GM18519 (cell line): Measurements from ENCODE around the gene ABCB11.
A peak's percentile ranks its signal among the peaks of the same experiment; 100 is the strongest.
"Not testable (repeated sequence)": the region's sequence is repeated elsewhere in the genome, so short reads cannot be mapped to it uniquely, and the experiment has no call there.

Experiments
- ATAC-seq: cut with Tn5 transposase; IDR thresholded peaks from one replicate; pipeline ENCODE4 v1.9.1; 2021; ENCODE audit warnings: mild to moderate bottlenecking, moderate library complexity; ENCODE audit not compliant: unreplicated experiment, low FRiP score

Gene ABCB11

GRCh38 chr2:168941297-168941696 lies 89.8 kb downstream of the ABCB11 start:
- ATAC-seq: no peak

GRCh38 chr2:168939918-168940317 lies 91.2 kb downstream of the ABCB11 start:
- ATAC-seq: peak; percentile 64

- no peak for ATAC-seq
Measured at GRCh38 chr2:168939061-168939460, 92.1 kb downstream of the ABCB11 start.

GRCh38 chr2:168935810-168936581 lies 95.1 kb downstream of the ABCB11 start:
- ATAC-seq: no peak

GRCh38 chr2:168934826-168935225 lies 96.3 kb downstream of the ABCB11 start:
- ATAC-seq: no peak

GRCh38 chr2:168932174-168932573 lies 99.0 kb downstream of the ABCB11 start:
- not testable (repeated sequence) for ATAC-seq

- no peak for ATAC-seq
Measured at GRCh38 chr2:168930242-168930641, 100.9 kb downstream of the ABCB11 start.

GRCh38 chr2:168929031-168929430 lies 102.1 kb downstream of the ABCB11 start:
- no peak for ATAC-seq

GRCh38 chr2:168928113-168928831 lies 102.9 kb downstream of the ABCB11 start:
- no peak for ATAC-seq

- ATAC-seq: no peak
Measured at GRCh38 chr2:168926621-168927386, 104.3 kb downstream of the ABCB11 start.

GRCh38 chr2:168920504-168921157 lies 110.5 kb downstream of the ABCB11 start:
- ATAC-seq: no peak

- ATAC-seq: no peak
Measured at GRCh38 chr2:168916331-168916675, 114.8 kb downstream of the ABCB11 start.

GRCh38 chr2:168915441-168916330 lies 115.4 kb downstream of the ABCB11 start:
- ATAC-seq: no peak

- ATAC-seq: no peak
Measured at GRCh38 chr2:168913495-168913894, 117.6 kb downstream of the ABCB11 start.

GRCh38 chr2:168912901-168913369 lies 118.2 kb downstream of the ABCB11 start:
- ATAC-seq: no peak

GRCh38 chr2:168912466-168912865 lies 118.7 kb downstream of the ABCB11 start:
- ATAC-seq: no peak

GRCh38 chr2:168910330-168910729 lies 120.8 kb downstream of the ABCB11 start:
- no peak for ATAC-seq

GRCh38 chr2:168907940-168908662 lies 123.0 kb downstream of the ABCB11 start:
- no peak for ATAC-seq

GRCh38 chr2:168904358-168904757 lies 126.8 kb downstream of the ABCB11 start:
- no peak for ATAC-seq
